Osteoblast (primary cell): ENCODE measurements around the gene NBAS. TPM values are rescaled to one million over a fixed set of nuclear protein-coding genes. Genes with fewer than 3 reads are reported as not detected.
"Not testable (repeated sequence)": the region's sequence is repeated elsewhere in the genome, so short reads cannot be mapped to it uniquely, and the experiment has no call there.

Source experiments
- DNase-seq: peaks from one replicate; pipeline ENCODE4 v3.0.0; 2011; ENCODE audit warnings: low spot score, mixed read lengths; ENCODE audit not compliant: insufficient read length; ENCODE audit errors: missing footprints
- H2AFZ ChIP-seq: 2 replicates; pipeline ENCODE4 v1.6.0; 2011; ENCODE audit warnings: mild to moderate bottlenecking, low read length
- H3K27ac ChIP-seq: 2 replicates; pipeline ENCODE4 v1.5.1; 2011; ENCODE audit warnings: mild to moderate bottlenecking, low read depth, low read length, moderate library complexity
- H3K27me3 ChIP-seq: 2 replicates; pipeline ENCODE4 v1.6.0; 2012; ENCODE audit warnings: mild to moderate bottlenecking, control low read depth, inconsistent platforms, low read length, moderate library complexity; ENCODE audit not compliant: insufficient read depth
- H3K36me3 ChIP-seq: 2 replicates; pipeline ENCODE4 v1.5.1; 2011; ENCODE audit warnings: mild to moderate bottlenecking, low read length, control low read depth, moderate library complexity; ENCODE audit not compliant: insufficient read depth
- H3K4me1 ChIP-seq: 2 replicates; pipeline ENCODE4 v1.5.1; 2011; ENCODE audit warnings: mild to moderate bottlenecking, low read length, control low read depth, moderate library complexity; ENCODE audit not compliant: insufficient read depth
- H3K4me2 ChIP-seq: 2 replicates; pipeline ENCODE4 v1.6.0; 2011; ENCODE audit warnings: mild to moderate bottlenecking, low read length; ENCODE audit not compliant: insufficient read depth
- H3K4me3 ChIP-seq: fragments of 200-600 bp; sonication (generic); 3 replicates; pipeline ENCODE4 v1.5.1; 2012; ENCODE audit warnings: mild to moderate bottlenecking, low read length, inconsistent platforms; ENCODE audit not compliant: insufficient read depth
- H3K79me2 ChIP-seq: 2 replicates; pipeline ENCODE4 v1.6.0; 2012; ENCODE audit warnings: mild to moderate bottlenecking, low read length, control low read depth, inconsistent platforms; ENCODE audit not compliant: insufficient read depth
- H3K9me3 ChIP-seq: 2 replicates; pipeline ENCODE4 v1.5.1; 2011; ENCODE audit warnings: low read depth, low read length, control low read depth
- H4K20me1 ChIP-seq: 2 replicates; pipeline ENCODE4 v1.6.0; 2012; ENCODE audit warnings: mild to moderate bottlenecking, low read length, control low read depth; ENCODE audit not compliant: insufficient read depth
- total RNA-seq: library from RNA; depleted of rRNA; stranded (reverse); fragments of >200 nt; gene quantifications from 2 replicates; pipeline ENCODE4 v1.2.3, GENCODE V29; 2012
- TF ChIP-seq, protein P1 (sequence below): IDR thresholded peaks from 2 replicates; pipeline ENCODE4 v1.5.1; 2011; ENCODE audit warnings: mild to moderate bottlenecking, low read depth, low read length, moderate library complexity; ENCODE audit errors: extremely low read depth

The NBAS gene
- total RNA-seq, 1 donor, result 98.1 TPM

DNA sequence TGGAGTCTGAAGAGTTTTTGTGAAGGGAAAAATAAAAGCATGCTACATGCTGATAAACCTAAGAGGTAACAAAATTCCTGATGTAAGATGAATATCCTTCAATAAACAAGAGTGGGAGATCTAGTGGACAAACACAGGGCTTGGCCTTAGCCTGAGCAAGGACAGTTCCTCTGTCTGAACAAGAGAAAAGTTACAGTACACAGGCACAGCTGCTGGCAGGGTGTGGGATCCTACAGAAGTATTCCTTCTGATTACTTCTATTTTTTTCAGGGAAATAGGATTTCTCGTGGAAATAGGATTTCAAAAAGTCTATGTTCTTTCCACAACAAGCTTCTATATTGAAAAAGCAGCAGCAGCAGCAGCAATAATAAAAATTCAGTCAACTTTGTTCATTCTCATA is 54.1 kb downstream of the NBAS start:
- H3K9me3 ChIP-seq, result no peaks in the 10 kb centered on the region
- no peaks in the 10 kb centered on the region for H4K20me1 ChIP-seq
- peaks cover 28% of the 10 kb centered on the region for H3K36me3 ChIP-seq
- H3K4me2 ChIP-seq, result no peak overlapping the region
- no peak overlapping the region for H3K4me3 ChIP-seq
- peak overlapping the region; percentile 6 for H3K27ac ChIP-seq
- H2AFZ ChIP-seq, result no peak overlapping the region
- peaks cover 9% of the 10 kb centered on the region for H3K4me1 ChIP-seq
- TF ChIP-seq, protein P1, sequence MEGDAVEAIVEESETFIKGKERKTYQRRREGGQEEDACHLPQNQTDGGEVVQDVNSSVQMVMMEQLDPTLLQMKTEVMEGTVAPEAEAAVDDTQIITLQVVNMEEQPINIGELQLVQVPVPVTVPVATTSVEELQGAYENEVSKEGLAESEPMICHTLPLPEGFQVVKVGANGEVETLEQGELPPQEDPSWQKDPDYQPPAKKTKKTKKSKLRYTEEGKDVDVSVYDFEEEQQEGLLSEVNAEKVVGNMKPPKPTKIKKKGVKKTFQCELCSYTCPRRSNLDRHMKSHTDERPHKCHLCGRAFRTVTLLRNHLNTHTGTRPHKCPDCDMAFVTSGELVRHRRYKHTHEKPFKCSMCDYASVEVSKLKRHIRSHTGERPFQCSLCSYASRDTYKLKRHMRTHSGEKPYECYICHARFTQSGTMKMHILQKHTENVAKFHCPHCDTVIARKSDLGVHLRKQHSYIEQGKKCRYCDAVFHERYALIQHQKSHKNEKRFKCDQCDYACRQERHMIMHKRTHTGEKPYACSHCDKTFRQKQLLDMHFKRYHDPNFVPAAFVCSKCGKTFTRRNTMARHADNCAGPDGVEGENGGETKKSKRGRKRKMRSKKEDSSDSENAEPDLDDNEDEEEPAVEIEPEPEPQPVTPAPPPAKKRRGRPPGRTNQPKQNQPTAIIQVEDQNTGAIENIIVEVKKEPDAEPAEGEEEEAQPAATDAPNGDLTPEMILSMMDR, result no peak
- H3K79me2 ChIP-seq, result peaks cover 7% of the 10 kb centered on the region
- H3K27me3 ChIP-seq, result no peaks in the 10 kb centered on the region
- no peak for DNase-seq

DNA sequence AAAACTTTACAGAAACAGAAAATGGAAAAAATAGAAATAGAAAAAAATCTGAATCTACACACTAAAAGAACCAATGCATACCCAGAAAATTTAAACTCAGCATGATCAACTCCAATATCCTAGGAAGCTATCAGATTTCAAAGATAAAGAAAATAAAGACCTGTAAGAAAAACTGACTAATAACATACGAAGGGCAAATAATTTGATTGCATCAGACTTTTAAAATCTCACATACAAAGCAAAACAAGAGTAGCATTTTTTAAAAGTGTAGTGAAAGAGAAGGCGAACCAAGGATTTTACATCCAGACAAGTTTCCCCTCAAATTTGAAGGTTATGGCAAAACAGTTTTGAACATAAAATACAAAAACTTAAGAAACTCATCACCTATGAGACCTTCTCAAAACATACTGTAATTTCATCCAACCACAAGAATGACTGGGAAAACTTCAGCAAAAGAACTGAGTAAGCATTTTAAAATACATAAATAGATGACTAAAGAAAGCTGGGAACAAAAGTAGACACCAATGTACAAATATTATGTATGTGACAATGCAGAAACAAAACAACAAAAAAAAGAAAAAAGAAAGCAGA is 54.8 kb downstream of the NBAS start:
- H3K9me3 ChIP-seq, result no peaks in the 10 kb centered on the region
- no peak for DNase-seq

DNA sequence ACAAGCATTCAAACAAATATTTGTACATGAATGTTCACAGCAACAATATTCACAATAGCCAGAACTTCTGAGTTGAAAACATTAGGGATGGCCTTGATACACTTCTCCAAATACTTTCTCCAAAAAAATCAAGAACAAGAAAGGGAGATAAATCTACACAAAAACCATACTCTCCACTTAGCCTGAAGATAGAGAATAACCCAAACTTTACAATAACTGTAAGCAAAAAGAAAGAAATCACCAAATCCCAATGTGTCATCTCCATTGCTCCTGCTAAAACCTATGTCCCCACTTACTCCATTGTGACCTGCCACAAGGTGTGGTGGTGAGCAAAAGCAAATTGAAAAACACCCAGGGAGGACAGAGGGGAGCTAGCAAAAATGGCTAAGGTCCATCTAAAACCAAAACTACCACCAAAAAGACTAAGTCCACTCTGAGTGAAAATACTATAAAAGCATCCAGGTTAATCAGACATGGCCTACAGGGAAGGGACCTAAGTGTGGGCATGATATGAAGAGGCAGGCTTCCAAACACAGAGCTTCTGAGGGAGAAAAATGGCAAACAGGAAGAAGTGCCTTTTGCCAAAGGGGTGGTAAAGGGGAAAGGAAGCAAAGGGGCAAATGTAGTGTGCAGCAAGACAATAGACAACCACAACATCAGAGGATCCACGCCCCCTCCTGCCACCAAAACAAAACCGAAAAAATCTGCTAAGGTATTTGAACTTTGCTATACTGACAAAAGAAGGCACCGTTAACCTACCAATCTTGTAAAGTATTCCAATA is 56.1 kb downstream of the NBAS start:
- Histone ChIP-seq H3K36me3 (peaks cover 20% of the 10 kb centered on the region), H3K79me2 (peaks cover 7% of the 10 kb centered on the region), H4K20me1 (no peaks in the 10 kb centered on the region), H2AFZ (no peak overlapping the region), H3K27ac (no peak overlapping the region), H3K4me1 (peaks cover 9% of the 10 kb centered on the region), H3K9me3 (no peaks in the 10 kb centered on the region), H3K27me3 (no peaks in the 10 kb centered on the region), H3K4me3 (no peak overlapping the region), H3K4me2 (no peak overlapping the region)
- TF ChIP-seq, protein P1, result no peak
- DNase-seq, result no peak

More for the DNA sequence above, 54.8 kb downstream of the NBAS start:
- Histone ChIP-seq H3K4me2 (peak overlapping the region; percentile 15), H3K27ac (peak overlapping the region; percentile 6), H3K79me2 (peaks cover 7% of the 10 kb centered on the region), H3K36me3 (peaks cover 33% of the 10 kb centered on the region), H3K27me3 (no peaks in the 10 kb centered on the region), H2AFZ (no peak overlapping the region), H3K4me3 (no peak overlapping the region), H3K4me1 (peaks cover 9% of the 10 kb centered on the region), H4K20me1 (no peaks in the 10 kb centered on the region)
- TF ChIP-seq, protein P1, result no peak

DNA sequence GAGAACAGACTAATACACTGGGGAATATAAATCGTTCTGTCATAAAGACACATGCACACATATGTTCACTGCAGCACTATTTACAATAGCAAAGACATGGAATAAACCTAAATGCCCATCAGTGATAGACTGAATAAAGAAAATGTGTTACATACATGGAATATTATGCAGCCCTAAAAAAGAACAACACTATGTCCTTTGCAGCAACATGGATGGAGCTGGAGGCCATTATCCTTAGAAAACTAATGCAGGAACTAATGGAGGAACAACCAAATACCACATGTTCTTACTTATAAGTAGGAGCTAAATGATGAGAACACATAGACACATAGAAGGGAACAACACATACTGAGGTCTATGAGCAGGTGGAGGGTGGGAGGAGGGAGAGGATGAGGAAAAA is 61.9 kb downstream of the NBAS start:
- not testable (repeated sequence) for H3K4me3 ChIP-seq, H3K4me2 ChIP-seq, H4K20me1 ChIP-seq, H3K27ac ChIP-seq, H2AFZ ChIP-seq, H3K27me3 ChIP-seq, H3K9me3 ChIP-seq, H3K4me1 ChIP-seq, H3K79me2 ChIP-seq, DNase-seq
- peaks cover 24% of the 10 kb centered on the region for H3K36me3 ChIP-seq
